A673 (cell line): ENCODE measurements around the gene GJA5.

ENCODE experiments used
- CTCF ChIP-seq: fragments of 300-800, 200-600 bp; sonication (generic); conservative IDR thresholded peaks from 2 replicates; pipeline ENCODE4 v1.5.1; 2017; ENCODE audit warnings: low read depth, mild to moderate bottlenecking, antibody characterized with exemption, low read length, moderate library complexity, mixed read lengths
- EZH2 ChIP-seq: fragments of 200-600 bp; sonication (generic); IDR thresholded peaks from 2 replicates; pipeline ENCODE4 v1.6.1; 2017; ENCODE audit warnings: borderline replicate concordance, low read depth, mild to moderate bottlenecking, mixed read lengths, antibody characterized with exemption, low read length; ENCODE audit not compliant: poor library complexity, severe bottlenecking

GRCh38 chr1:147794570-147794969, 34.2 kb upstream of the GJA5 start:
- TF ChIP-seq CTCF (no peak), EZH2 (no peak)
